Thoracic aorta (tissue), 2 donors: Measurements from ENCODE around the gene TSFM. TPM values are rescaled to one million over a fixed set of nuclear protein-coding genes. Genes with fewer than 3 reads are reported as not detected.

Source experiments
- ATAC-seq: fragments of 150-250 bp; one replicate; pipeline ENCODE4 v1.8.0; 2017; ENCODE audit warnings: low read depth; ENCODE audit not compliant: insufficient number of reproducible peaks, low FRiP score
- DNase-seq: peaks from one replicate; pipeline ENCODE4 v3.0.0-alpha.2; 2020; ENCODE audit warnings: low spot score
- H3K27ac ChIP-seq, 2 donors: fragments of 200-600 bp; sonication (generic); 1 replicate in 1 of 2; 2 replicates in 1 of 2; pipeline ENCODE4 v1.5.1; 2016; ENCODE audit warnings: mild to moderate bottlenecking in 2 of 2, moderate library complexity in 2 of 2
- H3K27me3 ChIP-seq: fragments of 200-600 bp; sonication (generic); replicated peaks from 2 replicates; pipeline ENCODE4 v1.6.0; 2016; ENCODE audit warnings: mild to moderate bottlenecking; ENCODE audit not compliant: insufficient read depth
- H3K36me3 ChIP-seq: fragments of 200-600 bp; sonication (generic); one replicate; pipeline ENCODE4 v1.5.1; 2016
- H3K4me1 ChIP-seq, 2 donors: fragments of 200-600 bp; sonication (generic); 1 replicate in 1 of 2; 2 replicates in 1 of 2; pipeline versions ENCODE4 v1.5.1 to v1.6.0; 2016; ENCODE audit warnings: low read depth in 2 of 2, mild to moderate bottlenecking in 1 of 2; ENCODE audit not compliant: control insufficient read depth in 1 of 2
- H3K4me3 ChIP-seq: fragments of 200-600 bp; sonication (generic); 2 replicates; pipeline ENCODE4 v1.5.1; 2016; ENCODE audit warnings: mild to moderate bottlenecking
- H3K9me3 ChIP-seq: fragments of 200-600 bp; sonication (generic); 2 replicates; pipeline ENCODE4 v1.5.1; 2016
- CTCF ChIP-seq: fragments of 200-600 bp; sonication (generic); IDR thresholded peaks from one replicate; pipeline ENCODE4 v1.5.1; 2019; ENCODE audit warnings: antibody characterized with exemption
- total RNA-seq, 2 donors: library from RNA; depleted of rRNA; stranded (reverse); fragments of >200 nt; gene quantifications; one replicate each; pipeline versions ENCODE4 v1.1.0 to v1.2.3, GENCODE V29; 2016

Gene TSFM
- total RNA-seq, 2 donors from 2014 or later: 15.4 to 19.3 TPM

GRCh38 chr12:57807285-57807684 lies 24.7 kb downstream of the TSFM start:
- Histone ChIP-seq H3K27ac (no peak overlapping the region), H3K36me3 (peaks cover 54% of the 10 kb centered on the region), H3K27me3 (no peaks in the 10 kb centered on the region), H3K4me1 (peaks cover 0 to 8% of the 10 kb centered on the region in 2 donors), H3K4me3 (no peak overlapping the region), H3K9me3 (no peaks in the 10 kb centered on the region)
- DNase-seq: no peak
- no peak for TF ChIP-seq CTCF
- no peak for ATAC-seq

- no peak for TF ChIP-seq CTCF
- DNase-seq: no peak
- H3K9me3 ChIP-seq: no peaks in the 10 kb centered on the region
- ATAC-seq: no peak
- H3K4me3 ChIP-seq: no peak overlapping the region
- H3K27me3 ChIP-seq: no peaks in the 10 kb centered on the region
- peaks cover 0 to 4% of the 10 kb centered on the region in 2 donors for H3K4me1 ChIP-seq
- H3K27ac ChIP-seq: no peak overlapping the region
- peaks cover 48% of the 10 kb centered on the region for H3K36me3 ChIP-seq
Observed at GRCh38 chr12:57808351-57808750, 25.8 kb downstream of the TSFM start.

- Histone ChIP-seq H3K4me1 (peaks cover 0 to 7% of the 10 kb centered on the region in 2 donors), H3K27ac (no peak overlapping the region), H3K4me3 (no peak overlapping the region), H3K36me3 (peaks cover 48% of the 10 kb centered on the region), H3K9me3 (no peaks in the 10 kb centered on the region), H3K27me3 (no peaks in the 10 kb centered on the region)
- no peak for DNase-seq
- no peak for TF ChIP-seq CTCF
- ATAC-seq: no peak
Observed at GRCh38 chr12:57809425-57809824, 26.8 kb downstream of the TSFM start.

GRCh38 chr12:57810450-57810849 lies 27.9 kb downstream of the TSFM start:
- TF ChIP-seq CTCF: no peak
- ATAC-seq (no peak), DNase-seq (no peak)
- H3K9me3 ChIP-seq: no peaks in the 10 kb centered on the region
- no peak overlapping the region for H3K4me3 ChIP-seq
- peaks cover 48% of the 10 kb centered on the region for H3K36me3 ChIP-seq
- no peaks in the 10 kb centered on the region for H3K27me3 ChIP-seq
- peaks cover 0 to 17% of the 10 kb centered on the region in 2 donors for H3K4me1 ChIP-seq
- no peak overlapping the region for H3K27ac ChIP-seq

GRCh38 chr12:57811028-57811755 lies 28.6 kb downstream of the TSFM start:
- H3K9me3 ChIP-seq: no peaks in the 10 kb centered on the region
- H3K4me3 ChIP-seq: no peak overlapping the region
- no peak for TF ChIP-seq CTCF
- no peak overlapping the region for H3K27ac ChIP-seq
- H3K4me1 ChIP-seq: peaks cover 0 to 20% of the 10 kb centered on the region in 2 donors
- ATAC-seq (no peak), DNase-seq (no peak)
- peaks cover 47% of the 10 kb centered on the region for H3K36me3 ChIP-seq
- no peaks in the 10 kb centered on the region for H3K27me3 ChIP-seq
